ENCODE results near the gene DNAAF5.

The DNAAF5 gene

GRCh38 chr7:770741-771166, 44.3 kb downstream of the DNAAF5 start:
- DNase-seq, result no peak

- no peak for DNase-seq
Measured at GRCh38 chr7:771234-772004, 44.9 kb downstream of the DNAAF5 start.

GRCh38 chr7:772005-772294, 45.5 kb downstream of the DNAAF5 start:
- DNase-seq, result no peak

GRCh38 chr7:772392-772791, 45.9 kb downstream of the DNAAF5 start:
- no peak for DNase-seq

GRCh38 chr7:772861-773621, 46.5 kb downstream of the DNAAF5 start:
- DNase-seq, result no peak

GRCh38 chr7:773622-773915, 47.1 kb downstream of the DNAAF5 start:
- no peak for DNase-seq

GRCh38 chr7:774161-775109, 47.9 kb downstream of the DNAAF5 start:
- no peak for DNase-seq

GRCh38 chr7:776381-776780, 49.9 kb downstream of the DNAAF5 start:
- no peak for DNase-seq

- no peak for DNase-seq
Measured at GRCh38 chr7:776992-777727, 50.7 kb downstream of the DNAAF5 start.

GRCh38 chr7:777728-778078, 51.2 kb downstream of the DNAAF5 start:
- no peak for DNase-seq

- no peak for DNase-seq
Measured at GRCh38 chr7:778271-778967, 51.9 kb downstream of the DNAAF5 start.

- DNase-seq, result no peak
Measured at GRCh38 chr7:778968-779451, 52.5 kb downstream of the DNAAF5 start.

GRCh38 chr7:779480-779879, 53.0 kb downstream of the DNAAF5 start:
- DNase-seq, result no peak

GRCh38 chr7:780081-780480, 53.6 kb downstream of the DNAAF5 start:
- no peak for DNase-seq

- DNase-seq, result no peak
Measured at GRCh38 chr7:780516-780915, 54.0 kb downstream of the DNAAF5 start.

- DNase-seq, result no peak
Measured at GRCh38 chr7:781186-781849, 54.8 kb downstream of the DNAAF5 start.

- no peak for DNase-seq
Measured at GRCh38 chr7:781936-782529, 55.5 kb downstream of the DNAAF5 start.

- no peak for DNase-seq
Measured at GRCh38 chr7:782718-783449, 56.4 kb downstream of the DNAAF5 start.

GRCh38 chr7:783556-784490, 57.3 kb downstream of the DNAAF5 start:
- DNase-seq, result no peak
